GM23338 (cell line): ENCODE results near the gene DMD.

Source experiments
- CREB1 ChIP-seq: fragments of 250-450 bp; sonication (Bioruptor Pico); IDR thresholded peaks from 2 replicates; pipeline ENCODE4 v1.5.0; 2020; ENCODE audit warnings: low read depth, mild to moderate bottlenecking, moderate library complexity
- EZH2 ChIP-seq: fragments of 200-600 bp; sonication (generic); IDR thresholded peaks from one replicate; pipeline ENCODE4 v1.8.0; 2017; ENCODE audit warnings: antibody characterized with exemption, mild to moderate bottlenecking, low read depth; ENCODE audit not compliant: unreplicated experiment
- EZH2phosphoT487 ChIP-seq: fragments of 200-600 bp; sonication (generic); IDR thresholded peaks from one replicate; pipeline ENCODE4 v1.8.1; 2018; ENCODE audit warnings: antibody characterized with exemption; ENCODE audit not compliant: unreplicated experiment
- JUNB ChIP-seq: IDR thresholded peaks from one replicate; pipeline ENCODE4 v1.6.1; 2016; ENCODE audit warnings: antibody characterized with exemption; ENCODE audit not compliant: unreplicated experiment
- POLR2AphosphoS5 ChIP-seq: IDR thresholded peaks from 2 replicates; pipeline ENCODE4 v1.6.1; 2016; ENCODE audit warnings: antibody characterized with exemption, low read depth
- STAT1 ChIP-seq: IDR thresholded peaks from one replicate; pipeline ENCODE4 v1.6.1; 2016; ENCODE audit warnings: antibody characterized with exemption; ENCODE audit not compliant: unreplicated experiment
- TF ChIP-seq, protein P1 (sequence below), 2 experiments: fragments of 200-600 bp in 1 of 2; sonication (generic) in 1 of 2; conservative IDR thresholded peaks; 2 replicates each; pipeline versions ENCODE4 v1.5.1 to v1.6.1; 2016 to 2017; ENCODE audit warnings: antibody characterized with exemption in 2 of 2, low read depth in 2 of 2, mild to moderate bottlenecking in 2 of 2, moderate library complexity in 1 of 2
- TF ChIP-seq, protein P2 (sequence below): IDR thresholded peaks from one replicate; pipeline ENCODE4 v1.6.1; 2018; ENCODE audit warnings: antibody characterized with exemption; ENCODE audit not compliant: unreplicated experiment

- TF ChIP-seq, protein P1, sequence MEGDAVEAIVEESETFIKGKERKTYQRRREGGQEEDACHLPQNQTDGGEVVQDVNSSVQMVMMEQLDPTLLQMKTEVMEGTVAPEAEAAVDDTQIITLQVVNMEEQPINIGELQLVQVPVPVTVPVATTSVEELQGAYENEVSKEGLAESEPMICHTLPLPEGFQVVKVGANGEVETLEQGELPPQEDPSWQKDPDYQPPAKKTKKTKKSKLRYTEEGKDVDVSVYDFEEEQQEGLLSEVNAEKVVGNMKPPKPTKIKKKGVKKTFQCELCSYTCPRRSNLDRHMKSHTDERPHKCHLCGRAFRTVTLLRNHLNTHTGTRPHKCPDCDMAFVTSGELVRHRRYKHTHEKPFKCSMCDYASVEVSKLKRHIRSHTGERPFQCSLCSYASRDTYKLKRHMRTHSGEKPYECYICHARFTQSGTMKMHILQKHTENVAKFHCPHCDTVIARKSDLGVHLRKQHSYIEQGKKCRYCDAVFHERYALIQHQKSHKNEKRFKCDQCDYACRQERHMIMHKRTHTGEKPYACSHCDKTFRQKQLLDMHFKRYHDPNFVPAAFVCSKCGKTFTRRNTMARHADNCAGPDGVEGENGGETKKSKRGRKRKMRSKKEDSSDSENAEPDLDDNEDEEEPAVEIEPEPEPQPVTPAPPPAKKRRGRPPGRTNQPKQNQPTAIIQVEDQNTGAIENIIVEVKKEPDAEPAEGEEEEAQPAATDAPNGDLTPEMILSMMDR (conservative IDR thresholded peaks at IDR 0.05; ENCODE audit: low read depth in 2 of 2), result no peak
- TF ChIP-seq EZH2 (no peak), POLR2AphosphoS5 (no peak), STAT1 (no peak), JUNB (no peak), EZH2phosphoT487 (no peak), CREB1 (CRISPR knock-in tag) (no peak)
- TF ChIP-seq, protein P2, sequence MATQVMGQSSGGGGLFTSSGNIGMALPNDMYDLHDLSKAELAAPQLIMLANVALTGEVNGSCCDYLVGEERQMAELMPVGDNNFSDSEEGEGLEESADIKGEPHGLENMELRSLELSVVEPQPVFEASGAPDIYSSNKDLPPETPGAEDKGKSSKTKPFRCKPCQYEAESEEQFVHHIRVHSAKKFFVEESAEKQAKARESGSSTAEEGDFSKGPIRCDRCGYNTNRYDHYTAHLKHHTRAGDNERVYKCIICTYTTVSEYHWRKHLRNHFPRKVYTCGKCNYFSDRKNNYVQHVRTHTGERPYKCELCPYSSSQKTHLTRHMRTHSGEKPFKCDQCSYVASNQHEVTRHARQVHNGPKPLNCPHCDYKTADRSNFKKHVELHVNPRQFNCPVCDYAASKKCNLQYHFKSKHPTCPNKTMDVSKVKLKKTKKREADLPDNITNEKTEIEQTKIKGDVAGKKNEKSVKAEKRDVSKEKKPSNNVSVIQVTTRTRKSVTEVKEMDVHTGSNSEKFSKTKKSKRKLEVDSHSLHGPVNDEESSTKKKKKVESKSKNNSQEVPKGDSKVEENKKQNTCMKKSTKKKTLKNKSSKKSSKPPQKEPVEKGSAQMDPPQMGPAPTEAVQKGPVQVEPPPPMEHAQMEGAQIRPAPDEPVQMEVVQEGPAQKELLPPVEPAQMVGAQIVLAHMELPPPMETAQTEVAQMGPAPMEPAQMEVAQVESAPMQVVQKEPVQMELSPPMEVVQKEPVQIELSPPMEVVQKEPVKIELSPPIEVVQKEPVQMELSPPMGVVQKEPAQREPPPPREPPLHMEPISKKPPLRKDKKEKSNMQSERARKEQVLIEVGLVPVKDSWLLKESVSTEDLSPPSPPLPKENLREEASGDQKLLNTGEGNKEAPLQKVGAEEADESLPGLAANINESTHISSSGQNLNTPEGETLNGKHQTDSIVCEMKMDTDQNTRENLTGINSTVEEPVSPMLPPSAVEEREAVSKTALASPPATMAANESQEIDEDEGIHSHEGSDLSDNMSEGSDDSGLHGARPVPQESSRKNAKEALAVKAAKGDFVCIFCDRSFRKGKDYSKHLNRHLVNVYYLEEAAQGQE, result no peak
Observed at GRCh38 chrX:32480019-32480418, 731.3 kb downstream of the DMD start.
